ENCODE data around the gene CARTPT.

DNA sequence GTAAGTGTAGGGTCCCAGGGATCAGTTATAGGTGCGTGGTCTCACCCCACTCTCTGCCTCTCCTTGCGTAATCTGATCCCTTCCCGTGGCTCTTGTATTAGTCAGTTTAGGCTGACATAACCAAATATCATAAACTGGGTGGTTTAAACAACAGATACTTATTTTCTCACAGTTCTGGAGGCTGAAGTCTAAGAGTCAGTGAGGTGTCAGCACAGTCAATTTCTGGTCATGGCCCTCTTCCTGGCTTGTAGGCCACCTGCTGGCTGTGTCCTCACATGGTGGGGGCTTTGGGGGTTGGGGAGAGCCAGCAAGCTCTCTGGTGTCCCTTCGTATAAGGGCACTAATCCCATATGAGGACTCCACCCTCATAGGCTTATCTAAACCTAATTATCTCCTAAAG lies 32.3 kb downstream of the CARTPT start:
- TF ChIP-seq, protein P1, sequence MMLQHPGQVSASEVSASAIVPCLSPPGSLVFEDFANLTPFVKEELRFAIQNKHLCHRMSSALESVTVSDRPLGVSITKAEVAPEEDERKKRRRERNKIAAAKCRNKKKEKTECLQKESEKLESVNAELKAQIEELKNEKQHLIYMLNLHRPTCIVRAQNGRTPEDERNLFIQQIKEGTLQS (CRISPR knock-in tag; conservative IDR thresholded peaks at IDR 0.05) = no peak
- TF ChIP-seq, protein P2, sequence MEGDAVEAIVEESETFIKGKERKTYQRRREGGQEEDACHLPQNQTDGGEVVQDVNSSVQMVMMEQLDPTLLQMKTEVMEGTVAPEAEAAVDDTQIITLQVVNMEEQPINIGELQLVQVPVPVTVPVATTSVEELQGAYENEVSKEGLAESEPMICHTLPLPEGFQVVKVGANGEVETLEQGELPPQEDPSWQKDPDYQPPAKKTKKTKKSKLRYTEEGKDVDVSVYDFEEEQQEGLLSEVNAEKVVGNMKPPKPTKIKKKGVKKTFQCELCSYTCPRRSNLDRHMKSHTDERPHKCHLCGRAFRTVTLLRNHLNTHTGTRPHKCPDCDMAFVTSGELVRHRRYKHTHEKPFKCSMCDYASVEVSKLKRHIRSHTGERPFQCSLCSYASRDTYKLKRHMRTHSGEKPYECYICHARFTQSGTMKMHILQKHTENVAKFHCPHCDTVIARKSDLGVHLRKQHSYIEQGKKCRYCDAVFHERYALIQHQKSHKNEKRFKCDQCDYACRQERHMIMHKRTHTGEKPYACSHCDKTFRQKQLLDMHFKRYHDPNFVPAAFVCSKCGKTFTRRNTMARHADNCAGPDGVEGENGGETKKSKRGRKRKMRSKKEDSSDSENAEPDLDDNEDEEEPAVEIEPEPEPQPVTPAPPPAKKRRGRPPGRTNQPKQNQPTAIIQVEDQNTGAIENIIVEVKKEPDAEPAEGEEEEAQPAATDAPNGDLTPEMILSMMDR (IDR thresholded peaks at IDR 0.05) = no peak
- TF ChIP-seq, protein P3, sequence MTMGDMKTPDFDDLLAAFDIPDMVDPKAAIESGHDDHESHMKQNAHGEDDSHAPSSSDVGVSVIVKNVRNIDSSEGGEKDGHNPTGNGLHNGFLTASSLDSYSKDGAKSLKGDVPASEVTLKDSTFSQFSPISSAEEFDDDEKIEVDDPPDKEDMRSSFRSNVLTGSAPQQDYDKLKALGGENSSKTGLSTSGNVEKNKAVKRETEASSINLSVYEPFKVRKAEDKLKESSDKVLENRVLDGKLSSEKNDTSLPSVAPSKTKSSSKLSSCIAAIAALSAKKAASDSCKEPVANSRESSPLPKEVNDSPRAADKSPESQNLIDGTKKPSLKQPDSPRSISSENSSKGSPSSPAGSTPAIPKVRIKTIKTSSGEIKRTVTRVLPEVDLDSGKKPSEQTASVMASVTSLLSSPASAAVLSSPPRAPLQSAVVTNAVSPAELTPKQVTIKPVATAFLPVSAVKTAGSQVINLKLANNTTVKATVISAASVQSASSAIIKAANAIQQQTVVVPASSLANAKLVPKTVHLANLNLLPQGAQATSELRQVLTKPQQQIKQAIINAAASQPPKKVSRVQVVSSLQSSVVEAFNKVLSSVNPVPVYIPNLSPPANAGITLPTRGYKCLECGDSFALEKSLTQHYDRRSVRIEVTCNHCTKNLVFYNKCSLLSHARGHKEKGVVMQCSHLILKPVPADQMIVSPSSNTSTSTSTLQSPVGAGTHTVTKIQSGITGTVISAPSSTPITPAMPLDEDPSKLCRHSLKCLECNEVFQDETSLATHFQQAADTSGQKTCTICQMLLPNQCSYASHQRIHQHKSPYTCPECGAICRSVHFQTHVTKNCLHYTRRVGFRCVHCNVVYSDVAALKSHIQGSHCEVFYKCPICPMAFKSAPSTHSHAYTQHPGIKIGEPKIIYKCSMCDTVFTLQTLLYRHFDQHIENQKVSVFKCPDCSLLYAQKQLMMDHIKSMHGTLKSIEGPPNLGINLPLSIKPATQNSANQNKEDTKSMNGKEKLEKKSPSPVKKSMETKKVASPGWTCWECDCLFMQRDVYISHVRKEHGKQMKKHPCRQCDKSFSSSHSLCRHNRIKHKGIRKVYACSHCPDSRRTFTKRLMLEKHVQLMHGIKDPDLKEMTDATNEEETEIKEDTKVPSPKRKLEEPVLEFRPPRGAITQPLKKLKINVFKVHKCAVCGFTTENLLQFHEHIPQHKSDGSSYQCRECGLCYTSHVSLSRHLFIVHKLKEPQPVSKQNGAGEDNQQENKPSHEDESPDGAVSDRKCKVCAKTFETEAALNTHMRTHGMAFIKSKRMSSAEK (CRISPR knock-in tag; IDR thresholded peaks at IDR 0.05; ENCODE audit: borderline replicate concordance) = no peak

Data from WTC11 (cell line).